ENCODE data around the gene PGGT1B.

Gene PGGT1B

GRCh38 chr5:115179394-115180164 lies 83.1 kb downstream of the PGGT1B start:
- DNase-seq: no peak

- DNase-seq: no peak
Measured at GRCh38 chr5:115179030-115179393, 83.7 kb downstream of the PGGT1B start.

GRCh38 chr5:115170929-115171510 lies 91.7 kb downstream of the PGGT1B start:
- DNase-seq: no peak

- DNase-seq: peak in 1 of 2 donors; percentile 49
Measured at GRCh38 chr5:115170134-115170928, 92.3 kb downstream of the PGGT1B start.

- peak; percentile 80 to 91 for DNase-seq
Measured at GRCh38 chr5:115169487-115170133, 93.1 kb downstream of the PGGT1B start, which contains the start of gene TRIM36. Gene TRIM36, minus strand, starts transcription at chr5:115169908. Its CDS starts 274 bp downstream, at chr5:115169634.

- DNase-seq: peak in 1 of 2 donors; percentile 40
Measured at GRCh38 chr5:115168829-115169486, 93.7 kb downstream of the PGGT1B start.

- DNase-seq: no peak
Measured at GRCh38 chr5:115166744-115167393, 95.8 kb downstream of the PGGT1B start.

GRCh38 chr5:115165790-115166189 lies 96.9 kb downstream of the PGGT1B start:
- DNase-seq: no peak

GRCh38 chr5:115160975-115161475 lies 101.7 kb downstream of the PGGT1B start:
- no peak for DNase-seq
